ENCODE data around the gene PHYKPL. TPM values are rescaled to one million over a fixed set of nuclear protein-coding genes. Genes with fewer than 3 reads are reported as not detected.

Gene PHYKPL
- total and polyA plus RNA-seq, 2 of the 4 experiments (the other 2 are of a cell fraction): 10.0 to 24.5 TPM

GRCh38 chr5:178180141-178180863 is 52.3 kb downstream of the PHYKPL start:
- Histone ChIP-seq H3K9ac (ENCODE audit: low read depth, low read length) (no peak overlapping the region), H4K20me1 (ENCODE audit: insufficient read depth, low read length) (no peaks in the 10 kb centered on the region), H2AK9ac (replicated peaks; ENCODE audit: low read depth, low read length, poor library complexity) (no peak overlapping the region), H2AFZ (replicated peaks; ENCODE audit: low read length, poor library complexity) (no peak overlapping the region), H3K4me3 (ENCODE audit: insufficient read depth, low read depth, low read length) (no peak overlapping the region), H2BK120ac (ENCODE audit: low read depth, low read length) (no peak overlapping the region), H2BK20ac (ENCODE audit: low read depth, low read length) (no peak overlapping the region), H3K4me1 (ENCODE audit: control insufficient read depth, insufficient read depth, low read length) (no peaks in the 10 kb centered on the region), H4K8ac (ENCODE audit: low read depth in 2 of 2, low read length in 2 of 2) (no peak overlapping the region), H3K14ac (replicated peaks; ENCODE audit: low read depth, low read length) (no peak overlapping the region), H3K79me1 (ENCODE audit: low read depth in 1 of 2, low read length in 2 of 2) (no peaks in the 10 kb centered on the region), H2AK5ac (ENCODE audit: low read depth, low read length) (no peak overlapping the region), H2BK5ac (ENCODE audit: low read depth, low read length, poor library complexity, severe bottlenecking) (no peak overlapping the region), H3K56ac (ENCODE audit: extremely low read depth, insufficient read depth, low read length) (no peak overlapping the region), H3K36me3 (ENCODE audit: control insufficient read depth, insufficient read depth, low read length) (no peaks in the 10 kb centered on the region), H4K91ac (ENCODE audit: insufficient read depth, low read depth, low read length) (no peak overlapping the region), H3K18ac (ENCODE audit: low read depth, low read length) (no peak overlapping the region), H3K27me3 (ENCODE audit: control insufficient read depth, insufficient read depth, low read length) (peaks cover 2% of the 10 kb centered on the region; the same call in 1 of the 2 replicates), H3K23ac (ENCODE audit: low read depth, low read length) (no peak overlapping the region), H3K4me2 (ENCODE audit: low read depth, low read length) (no peak overlapping the region), H3K27ac (ENCODE audit: insufficient read depth, low read length) (no peak overlapping the region), H3K9me1 (ENCODE audit: insufficient read depth, low read length) (no peaks in the 10 kb centered on the region), H3K4ac (ENCODE audit: low read depth, low read length) (no peak overlapping the region), H3K9me3 (ENCODE audit: control insufficient read depth, insufficient read depth, low read length) (peaks cover 3% of the 10 kb centered on the region; the same call in 1 of the 2 replicates), H4K5ac (ENCODE audit: low read depth, low read length) (no peak overlapping the region), H2BK15ac (ENCODE audit: low read depth, low read length) (no peak overlapping the region)
- CTCF ChIA-PET: no interaction called here
- BruUV-seq (replicated peaks): no TSS peak
- WGBS, 2 experiments (ENCODE audit: extremely low coverage in 2 of 2, insufficient read length in 1 of 2): no CpG with 5 or more reads among the region's 9 CpGs
- dilution Hi-C loops (cut with HindIII; ENCODE audit: low sequenced_read_pairs, unreplicated experiment): no loop called here
- ATAC-seq (ENCODE audit: low read depth): no peak
- POLR2A ChIA-PET (ENCODE audit: unreplicated experiment): interaction anchor here (0.6 kb wide), 1 partner anchor 924 kb away, joined by 3 read pairs; no protein-coding TSS in a partner anchor
- intact Hi-C loops (cut with micrococcal nuclease): no loop called here
- DNase-seq: no peak
- in situ Hi-C loops (cut with MboI; ENCODE audit: low sequenced_read_pairs): no loop called here
- TF ChIP-seq, protein P1, sequence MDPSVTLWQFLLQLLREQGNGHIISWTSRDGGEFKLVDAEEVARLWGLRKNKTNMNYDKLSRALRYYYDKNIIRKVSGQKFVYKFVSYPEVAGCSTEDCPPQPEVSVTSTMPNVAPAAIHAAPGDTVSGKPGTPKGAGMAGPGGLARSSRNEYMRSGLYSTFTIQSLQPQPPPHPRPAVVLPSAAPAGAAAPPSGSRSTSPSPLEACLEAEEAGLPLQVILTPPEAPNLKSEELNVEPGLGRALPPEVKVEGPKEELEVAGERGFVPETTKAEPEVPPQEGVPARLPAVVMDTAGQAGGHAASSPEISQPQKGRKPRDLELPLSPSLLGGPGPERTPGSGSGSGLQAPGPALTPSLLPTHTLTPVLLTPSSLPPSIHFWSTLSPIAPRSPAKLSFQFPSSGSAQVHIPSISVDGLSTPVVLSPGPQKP (IDR thresholded peaks at IDR 0.05; ENCODE audit: borderline replicate concordance, low read depth, low read length): no peak
- TF ChIP-seq MAZ (IDR thresholded peaks at IDR 0.05; ENCODE audit: borderline replicate concordance, low read depth, low read length) (no peak), BHLHE40 (IDR thresholded peaks at IDR 0.05; ENCODE audit: low read depth, low read length) (no peak), CEBPB (IDR thresholded peaks at IDR 0.05; ENCODE audit: low read depth, low read length) (no peak), FOS (IDR thresholded peaks at IDR 0.05; ENCODE audit: low read depth, low read length) (no peak), MAFK (IDR thresholded peaks at IDR 0.05; ENCODE audit: low read depth, low read length) (no peak)
- TF ChIP-seq, protein P2, sequence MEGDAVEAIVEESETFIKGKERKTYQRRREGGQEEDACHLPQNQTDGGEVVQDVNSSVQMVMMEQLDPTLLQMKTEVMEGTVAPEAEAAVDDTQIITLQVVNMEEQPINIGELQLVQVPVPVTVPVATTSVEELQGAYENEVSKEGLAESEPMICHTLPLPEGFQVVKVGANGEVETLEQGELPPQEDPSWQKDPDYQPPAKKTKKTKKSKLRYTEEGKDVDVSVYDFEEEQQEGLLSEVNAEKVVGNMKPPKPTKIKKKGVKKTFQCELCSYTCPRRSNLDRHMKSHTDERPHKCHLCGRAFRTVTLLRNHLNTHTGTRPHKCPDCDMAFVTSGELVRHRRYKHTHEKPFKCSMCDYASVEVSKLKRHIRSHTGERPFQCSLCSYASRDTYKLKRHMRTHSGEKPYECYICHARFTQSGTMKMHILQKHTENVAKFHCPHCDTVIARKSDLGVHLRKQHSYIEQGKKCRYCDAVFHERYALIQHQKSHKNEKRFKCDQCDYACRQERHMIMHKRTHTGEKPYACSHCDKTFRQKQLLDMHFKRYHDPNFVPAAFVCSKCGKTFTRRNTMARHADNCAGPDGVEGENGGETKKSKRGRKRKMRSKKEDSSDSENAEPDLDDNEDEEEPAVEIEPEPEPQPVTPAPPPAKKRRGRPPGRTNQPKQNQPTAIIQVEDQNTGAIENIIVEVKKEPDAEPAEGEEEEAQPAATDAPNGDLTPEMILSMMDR (conservative IDR thresholded peaks at IDR 0.05; ENCODE audit: low read depth, low read length): no peak

Data from IMR-90 (cell line).